K562 (cell line): ENCODE measurements around the gene MAP2. TPM values are rescaled to one million over a fixed set of nuclear protein-coding genes. Genes with fewer than 3 reads are reported as not detected.

Experiments used
- ATAC-seq: fragments of 200-7000 bp; cut with Tn5 transposase; 3 replicates; pipeline ENCODE4 v1.9.1; 2020; ENCODE audit warnings: moderate library complexity
- BruUV-seq: library from RNA; stranded (reverse); fragments of 400-500 nt; replicated peaks from 2 replicates; lab custom pipeline; 2021; lab: Mats Ljungman, UMichigan
- CTCF ChIA-PET: fragments of 300-600 bp; formaldehyde crosslinking; extraction: SDS; loops from one replicate; lab custom pipeline; 2021; ENCODE audit warnings: low intra/inter-chr PET ratio; lab: Yijun Ruan, JAX
- POLR2A ChIA-PET: fragments of 300-600, 350-650 bp; sonication (Branson Sonifier 250); formaldehyde crosslinking; extraction: SDS; loops from one replicate; lab custom pipeline; 2021; ENCODE audit warnings: antibody characterized with exemption, inconsistent platforms; lab: Yijun Ruan, JAX
- DNase-seq, 4 experiments: peaks; one replicate each; pipeline versions ENCODE4 v3.0.0 to v3.0.0-alpha.2; 2011 to 2018; ENCODE audit warnings: low spot score in 3 of 4, mixed read lengths in 3 of 4; ENCODE audit errors: extremely low read depth in 1 of 4
- FAIRE-seq: peaks from 2 replicates; lab custom pipeline; 2011; peaks lifted over from hg19 to GRCh38; lab: Jason Lieb, UNC
- H2AFZ ChIP-seq: 2 replicates; pipeline ENCODE4 v1.6.0; 2011; ENCODE audit warnings: low read depth, low read length, control low read depth, inconsistent platforms
- H3K27ac ChIP-seq: fragments of 200-600 bp; 3 replicates; pipeline ENCODE4 v1.8.0; 2011; ENCODE audit warnings: low read depth, mild to moderate bottlenecking, control low read depth, inconsistent platforms, low read length, moderate library complexity, mixed read lengths; ENCODE audit errors: extremely low read depth
- H3K27me3 ChIP-seq, 2 experiments: fragments of 300-600 bp in 1 of 2; 2 replicates in 1 of 2; 3 replicates in 1 of 2; pipeline versions ENCODE4 v1.6.0 to v1.8.0; 2011; ENCODE audit warnings: inconsistent platforms in 2 of 2, low read length in 2 of 2, mild to moderate bottlenecking in 1 of 2, mixed read lengths in 1 of 2, moderate library complexity in 1 of 2; ENCODE audit not compliant: control insufficient read depth in 2 of 2, insufficient read depth in 2 of 2
- H3K36me3 ChIP-seq: fragments of 300-600 bp; 3 replicates; pipeline ENCODE4 v1.8.0; 2011; ENCODE audit warnings: mild to moderate bottlenecking, low read length, inconsistent platforms; ENCODE audit not compliant: control insufficient read depth, insufficient read depth
- H3K4me1 ChIP-seq, 2 experiments: fragments of 200-600 bp in 1 of 2; replicated peaks in 1 of 2; 2 replicates in 1 of 2; 3 replicates in 1 of 2; pipeline versions ENCODE4 v1.5.1 to v1.8.0; 2011; ENCODE audit warnings: inconsistent platforms in 2 of 2, low read length in 2 of 2, mild to moderate bottlenecking in 1 of 2, mixed read lengths in 1 of 2, moderate library complexity in 1 of 2; ENCODE audit not compliant: control insufficient read depth in 2 of 2, insufficient read depth in 2 of 2
- H3K4me2 ChIP-seq: 2 replicates; pipeline ENCODE4 v1.6.1; 2011; ENCODE audit warnings: low read length, control low read depth, inconsistent platforms, mixed read lengths; ENCODE audit not compliant: insufficient read depth
- H3K4me3 ChIP-seq: fragments of 200-600 bp; sonication (generic), shearing (Covaris generic); 2 replicates; pipeline ENCODE4 v1.5.1; 2016; ENCODE audit warnings: control low read depth, inconsistent platforms
- H3K79me2 ChIP-seq: fragments of 200-600 bp; 3 replicates; pipeline ENCODE4 v1.8.0; 2011; ENCODE audit warnings: low read length, inconsistent platforms; ENCODE audit not compliant: control insufficient read depth, insufficient read depth
- H3K9ac ChIP-seq, 2 experiments: 2 replicates each; pipeline versions ENCODE4 v1.6.0 to v1.6.1; 2011; ENCODE audit warnings: low read depth in 2 of 2, low read length in 2 of 2, control low read depth in 1 of 2, inconsistent platforms in 1 of 2, mild to moderate bottlenecking in 1 of 2, mixed read lengths in 1 of 2; ENCODE audit not compliant: insufficient read depth in 1 of 2
- H3K9me1 ChIP-seq: one replicate; pipeline ENCODE4 v1.6.0; 2011; ENCODE audit warnings: inconsistent platforms, mild to moderate bottlenecking, low read length, moderate library complexity; ENCODE audit not compliant: control insufficient read depth, insufficient read depth
- H3K9me3 ChIP-seq: replicated peaks from 2 replicates; pipeline ENCODE4 v1.5.1; 2011; ENCODE audit warnings: low read depth, low read length, inconsistent platforms; ENCODE audit not compliant: control insufficient read depth, insufficient read depth
- H4K20me1 ChIP-seq: replicated peaks from 2 replicates; pipeline ENCODE4 v1.6.1; 2011; ENCODE audit warnings: low read length, inconsistent platforms, mixed read lengths; ENCODE audit not compliant: control insufficient read depth, insufficient read depth
- DPF2 ChIP-seq: fragments of 450-650 bp; IDR thresholded peaks from 2 replicates; pipeline ENCODE4 v1.6.1; 2016
- HCFC1 ChIP-seq: IDR thresholded peaks from 2 replicates; pipeline ENCODE4 v1.6.1; 2012; ENCODE audit warnings: low read depth, low read length, improper control_type of control experiment
- HES1 ChIP-seq: fragments of 450-650 bp; IDR thresholded peaks from 2 replicates; pipeline ENCODE4 v1.6.1; 2016; ENCODE audit warnings: low read depth, mild to moderate bottlenecking, moderate library complexity
- KDM5B ChIP-seq: fragments of 200-600 bp; sonication (generic); IDR thresholded peaks from 2 replicates; pipeline ENCODE4 v1.6.1; 2012; ENCODE audit warnings: low read depth, mild to moderate bottlenecking, moderate library complexity, low read length, control low read depth, inconsistent platforms; ENCODE audit not compliant: insufficient replicate concordance
- NFXL1 ChIP-seq: fragments of 450-650 bp; formaldehyde crosslinking; IDR thresholded peaks from 2 replicates; pipeline ENCODE4 v1.4.0; 2021; ENCODE audit warnings: mild to moderate bottlenecking
- SIN3B ChIP-seq: fragments of 450-650 bp; IDR thresholded peaks from 2 replicates; pipeline ENCODE4 v1.6.1; 2017; ENCODE audit warnings: low read depth, mild to moderate bottlenecking, moderate library complexity
- XRCC5 ChIP-seq: fragments of 200-400 bp; formaldehyde crosslinking; IDR thresholded peaks from 2 replicates; pipeline ENCODE4 v1.6.1; 2017; ENCODE audit warnings: low read depth, mild to moderate bottlenecking, low read length
- ZNF224 ChIP-seq: sonication (generic); formaldehyde crosslinking; IDR thresholded peaks from 2 replicates; pipeline ENCODE4 v1.8.0; 2022; ENCODE audit warnings: mild to moderate bottlenecking, missing genetic modification reagents
- ZNF384 ChIP-seq: IDR thresholded peaks from 2 replicates; pipeline ENCODE4 v1.6.1; 2012; ENCODE audit warnings: low read depth, low read length, improper control_type of control experiment
- ZNF699 ChIP-seq: fragments of 250-450 bp; sonication (Bioruptor Pico); IDR thresholded peaks from 2 replicates; pipeline ENCODE4 v1.8.0; 2021; ENCODE audit warnings: mild to moderate bottlenecking, moderate library complexity; ENCODE audit not compliant: insufficient replicate concordance
- WGBS: fragments of 100-300 bp; shearing (Covaris generic); methylation state at CpG from one replicate; pipeline ENCODE4 v1.1.6; 2016; ENCODE audit warnings: low coverage, mixed read lengths; ENCODE audit not compliant: insufficient coverage; ENCODE audit errors: missing lambda C conversion rate; 5-methylcytosine and 5-hydroxymethylcytosine counted together
- in situ Hi-C: fragments of 300-500 bp; cut with MboI; formaldehyde crosslinking; loops from 4 replicates; pipeline ENCODE4 v1.15.0; 2018; ENCODE audit warnings: inconsistent platforms, mixed read lengths
- intact Hi-C: fragments of 100-400 bp; cut with micrococcal nuclease; formaldehyde crosslinking; loops from 2 replicates; pipeline ENCODE4 v1.14.2; 2022
- polyA plus RNA-seq, 8 experiments: library from polyadenylated mRNA; depleted of rRNA in 4 of 8; stranded (reverse) in 5 of 8; unstranded in 3 of 8; fragments of >200 nt; fragmentation: Nextera tagmentation in 2 of 8; fragmentation: Illumina TruSeq in 1 of 8; extraction: Ambion mirVana in 2 of 8; extraction: Trizol in 1 of 8; gene quantifications; 2 replicates each; pipeline versions ENCODE4 v1.2.1 to v1.2.3, GENCODE V29; 2011 to 2014; ENCODE audit warnings: inconsistent platforms in 1 of 8, missing spikeins in 1 of 8
- total RNA-seq, 7 experiments: library from RNA; depleted of rRNA in 6 of 7; stranded (reverse); fragments of >200 nt in 6 of 7; fragmentation: Illumina TruSeq in 2 of 7; extraction: Trizol in 2 of 7; gene quantifications; 2 replicates each; pipeline versions ENCODE4 v1.2.1 to v1.2.3, GENCODE V29; 2011 to 2021; ENCODE audit warnings: low replicate concordance in 1 of 7
- TF ChIP-seq, protein P1 (sequence below): fragments of 450-650 bp; IDR thresholded peaks from 2 replicates; pipeline ENCODE4 v1.6.1; 2016; ENCODE audit warnings: low read depth
- TF ChIP-seq, protein P2 (sequence below): fragments of 150-350 bp; IDR thresholded peaks from 2 replicates; pipeline ENCODE4 v1.6.1; 2014; ENCODE audit warnings: low read depth, mild to moderate bottlenecking, low read length, borderline replicate concordance

Gene MAP2
- total and polyA plus RNA-seq, 9 of the 15 experiments (the other 6 are each of a cell fraction or from before 2014, with no cell fraction given) = 0.13 TPM; not detected in 8

DNA sequence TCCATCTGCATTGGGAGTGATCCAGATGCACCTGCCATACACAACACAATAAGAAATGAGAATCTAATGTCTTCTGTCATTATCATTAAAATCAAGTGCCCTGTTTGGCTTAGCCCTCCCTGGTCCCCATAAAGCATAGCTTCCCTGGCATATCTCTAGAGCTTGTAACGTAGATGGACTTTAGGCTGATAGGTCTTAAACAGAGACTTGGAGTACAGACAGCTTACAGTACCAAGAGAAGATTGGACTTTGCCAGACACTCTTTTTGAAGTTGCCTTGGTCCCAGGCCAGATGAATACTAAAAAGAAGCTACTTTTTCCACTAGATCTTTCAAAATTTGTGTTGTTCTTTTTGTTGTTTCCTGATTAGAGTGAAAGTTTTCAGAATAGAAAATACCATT is 261.5 kb downstream of the MAP2 start:
- H3K79me2 ChIP-seq = no peaks in the 10 kb centered on the region
- no peaks in the 10 kb centered on the region for H3K36me3 ChIP-seq
- BruUV-seq = no TSS peak
- DNase-seq = no peak
- FAIRE-seq = no peak
- intact Hi-C loops (no loop called here), in situ Hi-C loops (no loop called here)
- H3K9ac ChIP-seq = no peak overlapping the region
- H3K4me2 ChIP-seq = no peak overlapping the region
- ATAC-seq = no peak
- ChIA-PET CTCF (no interaction called here), POLR2A (no interaction called here)
- 0% methylated on average over 1 of the region's 1 CpG for WGBS
- no peak overlapping the region for H3K4me3 ChIP-seq
- H3K4me1 ChIP-seq = no peaks in the 10 kb centered on the region
- no peaks in the 10 kb centered on the region for H3K9me1 ChIP-seq
- H3K27me3 ChIP-seq = no peaks in the 10 kb centered on the region
- no peak overlapping the region for H3K27ac ChIP-seq
- H4K20me1 ChIP-seq = no peaks in the 10 kb centered on the region
- H2AFZ ChIP-seq = no peak overlapping the region
- H3K9me3 ChIP-seq = no peaks in the 10 kb centered on the region
- TF ChIP-seq HCFC1 = no peak
- TF ChIP-seq SIN3B = no peak
- TF ChIP-seq HES1 = no peak
- no peak for TF ChIP-seq XRCC5
- TF ChIP-seq DPF2 = no peak
- TF ChIP-seq KDM5B = no peak
- TF ChIP-seq NFXL1 (CRISPR knock-in tag) = no peak
- TF ChIP-seq ZNF224 = no peak
- TF ChIP-seq, protein P1, sequence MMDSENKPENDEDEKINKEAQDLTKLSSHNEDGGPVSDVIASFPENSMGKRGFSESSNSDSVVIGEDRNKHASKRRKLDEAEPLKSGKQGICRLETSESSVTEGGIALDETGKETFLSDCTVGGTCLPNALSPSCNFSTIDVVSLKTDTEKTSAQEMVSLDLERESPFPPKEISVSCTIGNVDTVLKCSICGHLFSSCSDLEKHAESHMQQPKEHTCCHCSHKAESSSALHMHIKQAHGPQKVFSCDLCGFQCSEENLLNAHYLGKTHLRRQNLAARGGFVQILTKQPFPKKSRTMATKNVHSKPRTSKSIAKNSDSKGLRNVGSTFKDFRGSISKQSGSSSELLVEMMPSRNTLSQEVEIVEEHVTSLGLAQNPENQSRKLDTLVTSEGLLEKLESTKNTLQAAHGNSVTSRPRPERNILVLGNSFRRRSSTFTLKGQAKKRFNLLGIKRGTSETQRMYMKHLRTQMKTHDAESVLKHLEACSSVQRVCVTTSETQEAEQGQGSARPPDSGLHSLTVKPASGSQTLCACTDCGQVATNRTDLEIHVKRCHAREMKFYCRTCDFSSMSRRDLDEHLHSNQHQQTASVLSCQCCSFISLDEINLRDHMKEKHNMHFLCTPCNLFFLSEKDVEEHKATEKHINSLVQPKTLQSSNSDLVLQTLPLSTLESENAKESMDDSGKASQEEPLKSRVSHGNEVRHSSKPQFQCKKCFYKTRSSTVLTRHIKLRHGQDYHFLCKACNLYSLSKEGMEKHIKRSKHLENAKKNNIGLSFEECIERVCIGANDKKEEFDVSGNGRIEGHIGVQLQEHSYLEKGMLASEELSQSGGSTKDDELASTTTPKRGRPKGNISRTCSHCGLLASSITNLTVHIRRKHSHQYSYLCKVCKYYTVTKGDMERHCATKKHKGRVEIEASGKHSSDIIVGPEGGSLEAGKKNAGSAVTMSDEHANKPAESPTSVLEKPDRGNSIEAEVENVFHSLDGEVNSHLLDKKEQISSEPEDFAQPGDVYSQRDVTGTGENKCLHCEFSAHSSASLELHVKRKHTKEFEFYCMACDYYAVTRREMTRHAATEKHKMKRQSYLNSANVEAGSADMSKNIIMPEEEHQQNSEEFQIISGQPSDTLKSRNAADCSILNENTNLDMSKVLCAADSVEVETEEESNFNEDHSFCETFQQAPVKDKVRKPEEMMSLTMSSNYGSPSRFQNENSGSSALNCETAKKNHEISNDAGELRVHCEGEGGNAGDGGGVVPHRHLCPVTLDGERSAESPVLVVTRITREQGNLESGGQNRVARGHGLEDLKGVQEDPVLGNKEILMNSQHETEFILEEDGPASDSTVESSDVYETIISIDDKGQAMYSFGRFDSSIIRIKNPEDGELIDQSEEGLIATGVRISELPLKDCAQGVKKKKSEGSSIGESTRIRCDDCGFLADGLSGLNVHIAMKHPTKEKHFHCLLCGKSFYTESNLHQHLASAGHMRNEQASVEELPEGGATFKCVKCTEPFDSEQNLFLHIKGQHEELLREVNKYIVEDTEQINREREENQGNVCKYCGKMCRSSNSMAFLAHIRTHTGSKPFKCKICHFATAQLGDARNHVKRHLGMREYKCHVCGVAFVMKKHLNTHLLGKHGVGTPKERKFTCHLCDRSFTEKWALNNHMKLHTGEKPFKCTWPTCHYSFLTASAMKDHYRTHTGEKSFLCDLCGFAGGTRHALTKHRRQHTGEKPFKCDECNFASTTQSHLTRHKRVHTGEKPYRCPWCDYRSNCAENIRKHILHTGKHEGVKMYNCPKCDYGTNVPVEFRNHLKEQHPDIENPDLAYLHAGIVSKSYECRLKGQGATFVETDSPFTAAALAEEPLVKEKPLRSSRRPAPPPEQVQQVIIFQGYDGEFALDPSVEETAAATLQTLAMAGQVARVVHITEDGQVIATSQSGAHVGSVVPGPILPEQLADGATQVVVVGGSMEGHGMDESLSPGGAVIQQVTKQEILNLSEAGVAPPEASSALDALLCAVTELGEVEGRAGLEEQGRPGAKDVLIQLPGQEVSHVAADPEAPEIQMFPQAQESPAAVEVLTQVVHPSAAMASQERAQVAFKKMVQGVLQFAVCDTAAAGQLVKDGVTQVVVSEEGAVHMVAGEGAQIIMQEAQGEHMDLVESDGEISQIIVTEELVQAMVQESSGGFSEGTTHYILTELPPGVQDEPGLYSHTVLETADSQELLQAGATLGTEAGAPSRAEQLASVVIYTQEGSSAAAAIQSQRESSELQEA = no peak
- no peak for TF ChIP-seq ZNF699 (CRISPR knock-in tag)
- no peak for TF ChIP-seq ZNF384
- TF ChIP-seq, protein P2, sequence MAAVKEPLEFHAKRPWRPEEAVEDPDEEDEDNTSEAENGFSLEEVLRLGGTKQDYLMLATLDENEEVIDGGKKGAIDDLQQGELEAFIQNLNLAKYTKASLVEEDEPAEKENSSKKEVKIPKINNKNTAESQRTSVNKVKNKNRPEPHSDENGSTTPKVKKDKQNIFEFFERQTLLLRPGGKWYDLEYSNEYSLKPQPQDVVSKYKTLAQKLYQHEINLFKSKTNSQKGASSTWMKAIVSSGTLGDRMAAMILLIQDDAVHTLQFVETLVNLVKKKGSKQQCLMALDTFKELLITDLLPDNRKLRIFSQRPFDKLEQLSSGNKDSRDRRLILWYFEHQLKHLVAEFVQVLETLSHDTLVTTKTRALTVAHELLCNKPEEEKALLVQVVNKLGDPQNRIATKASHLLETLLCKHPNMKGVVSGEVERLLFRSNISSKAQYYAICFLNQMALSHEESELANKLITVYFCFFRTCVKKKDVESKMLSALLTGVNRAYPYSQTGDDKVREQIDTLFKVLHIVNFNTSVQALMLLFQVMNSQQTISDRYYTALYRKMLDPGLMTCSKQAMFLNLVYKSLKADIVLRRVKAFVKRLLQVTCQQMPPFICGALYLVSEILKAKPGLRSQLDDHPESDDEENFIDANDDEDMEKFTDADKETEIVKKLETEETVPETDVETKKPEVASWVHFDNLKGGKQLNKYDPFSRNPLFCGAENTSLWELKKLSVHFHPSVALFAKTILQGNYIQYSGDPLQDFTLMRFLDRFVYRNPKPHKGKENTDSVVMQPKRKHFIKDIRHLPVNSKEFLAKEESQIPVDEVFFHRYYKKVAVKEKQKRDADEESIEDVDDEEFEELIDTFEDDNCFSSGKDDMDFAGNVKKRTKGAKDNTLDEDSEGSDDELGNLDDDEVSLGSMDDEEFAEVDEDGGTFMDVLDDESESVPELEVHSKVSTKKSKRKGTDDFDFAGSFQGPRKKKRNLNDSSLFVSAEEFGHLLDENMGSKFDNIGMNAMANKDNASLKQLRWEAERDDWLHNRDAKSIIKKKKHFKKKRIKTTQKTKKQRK = no peak
